Right atrium auricular region (tissue), 2 donors: Measurements from ENCODE around the gene COL7A1. TPM values are rescaled to one million over a fixed set of nuclear protein-coding genes. Genes with fewer than 3 reads are reported as not detected.

Source experiments
- DNase-seq: peaks from one replicate; pipeline ENCODE4 v3.0.0-alpha.2; 2019; ENCODE audit warnings: low spot score
- H3K27ac ChIP-seq, 2 donors: fragments of 200-600 bp; sonication (generic); 1 replicate in 1 of 2; 2 replicates in 1 of 2; pipeline ENCODE4 v1.5.1; 2016 to 2019
- H3K27me3 ChIP-seq, 2 donors: fragments of 200-600 bp; sonication (generic); one replicate each; pipeline versions ENCODE4 v1.5.1 to v1.6.0; 2017 to 2019
- H3K36me3 ChIP-seq: fragments of 200-600 bp; sonication (generic); one replicate; pipeline ENCODE4 v1.5.1; 2016
- H3K4me1 ChIP-seq, 2 donors: fragments of 200-600 bp; sonication (generic); one replicate each; pipeline versions ENCODE4 v1.5.1 to v1.6.0; 2017 to 2019
- H3K4me3 ChIP-seq, 2 donors: fragments of 200-600 bp; sonication (generic); 1 replicate in 1 of 2; 2 replicates in 1 of 2; pipeline ENCODE4 v1.5.1; 2017 to 2019; ENCODE audit warnings: mild to moderate bottlenecking in 1 of 2, moderate library complexity in 1 of 2
- H3K9me3 ChIP-seq, 2 donors: fragments of 200-600 bp; sonication (generic); one replicate each; pipeline ENCODE4 v1.5.1; 2019
- total RNA-seq, 2 donors: library from RNA; depleted of rRNA; stranded (reverse); fragments of >200 nt; gene quantifications; one replicate each; pipeline ENCODE4 v1.1.0, GENCODE V29; 2016
- TF ChIP-seq, protein P1 (sequence below), 2 donors: fragments of 200-600 bp; sonication (generic); IDR thresholded peaks; one replicate each; pipeline ENCODE4 v1.5.1; 2019; ENCODE audit warnings: antibody characterized with exemption in 2 of 2

The COL7A1 gene
- total RNA-seq, 2 donors from 2014 or later: 1.9 to 2.6 TPM

DNA sequence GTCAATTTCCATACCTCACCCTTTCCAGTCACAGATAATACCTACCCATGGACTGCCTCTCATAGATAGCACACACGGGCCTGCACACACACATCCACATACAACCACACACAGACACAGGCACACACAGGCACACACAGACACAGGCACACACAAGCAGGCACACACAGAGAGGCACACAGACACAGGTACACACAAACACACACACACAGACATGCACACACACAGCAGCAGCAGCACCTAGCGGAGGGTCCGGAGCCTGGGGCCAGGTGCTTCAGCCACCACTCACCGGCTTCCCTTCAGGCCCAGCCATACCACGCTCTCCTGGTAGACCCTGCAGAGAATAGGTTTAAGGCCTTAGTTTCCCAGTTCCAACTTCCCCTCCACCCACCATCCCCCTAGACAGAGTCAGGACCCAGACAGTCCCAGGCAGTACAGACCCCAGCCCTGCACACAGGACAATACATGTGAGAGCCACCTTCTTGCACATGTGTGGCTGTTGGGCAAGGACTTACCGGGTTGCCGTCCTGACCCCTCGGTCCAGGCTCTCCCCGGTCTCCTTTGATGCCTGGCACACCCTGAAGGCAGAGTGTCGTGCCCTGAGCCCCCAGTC is 21.1 kb downstream of the COL7A1 start:
- TF ChIP-seq, protein P1, sequence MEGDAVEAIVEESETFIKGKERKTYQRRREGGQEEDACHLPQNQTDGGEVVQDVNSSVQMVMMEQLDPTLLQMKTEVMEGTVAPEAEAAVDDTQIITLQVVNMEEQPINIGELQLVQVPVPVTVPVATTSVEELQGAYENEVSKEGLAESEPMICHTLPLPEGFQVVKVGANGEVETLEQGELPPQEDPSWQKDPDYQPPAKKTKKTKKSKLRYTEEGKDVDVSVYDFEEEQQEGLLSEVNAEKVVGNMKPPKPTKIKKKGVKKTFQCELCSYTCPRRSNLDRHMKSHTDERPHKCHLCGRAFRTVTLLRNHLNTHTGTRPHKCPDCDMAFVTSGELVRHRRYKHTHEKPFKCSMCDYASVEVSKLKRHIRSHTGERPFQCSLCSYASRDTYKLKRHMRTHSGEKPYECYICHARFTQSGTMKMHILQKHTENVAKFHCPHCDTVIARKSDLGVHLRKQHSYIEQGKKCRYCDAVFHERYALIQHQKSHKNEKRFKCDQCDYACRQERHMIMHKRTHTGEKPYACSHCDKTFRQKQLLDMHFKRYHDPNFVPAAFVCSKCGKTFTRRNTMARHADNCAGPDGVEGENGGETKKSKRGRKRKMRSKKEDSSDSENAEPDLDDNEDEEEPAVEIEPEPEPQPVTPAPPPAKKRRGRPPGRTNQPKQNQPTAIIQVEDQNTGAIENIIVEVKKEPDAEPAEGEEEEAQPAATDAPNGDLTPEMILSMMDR (IDR thresholded peaks at IDR 0.05): no peak
- Histone ChIP-seq H3K4me1 (no peaks in the 10 kb centered on the region), H3K27ac (no peak overlapping the region), H3K27me3 (no peaks in the 10 kb centered on the region), H3K4me3 (no peak overlapping the region), H3K9me3 (no peaks in the 10 kb centered on the region), H3K36me3 (no peaks in the 10 kb centered on the region)
- no peak for DNase-seq

DNA sequence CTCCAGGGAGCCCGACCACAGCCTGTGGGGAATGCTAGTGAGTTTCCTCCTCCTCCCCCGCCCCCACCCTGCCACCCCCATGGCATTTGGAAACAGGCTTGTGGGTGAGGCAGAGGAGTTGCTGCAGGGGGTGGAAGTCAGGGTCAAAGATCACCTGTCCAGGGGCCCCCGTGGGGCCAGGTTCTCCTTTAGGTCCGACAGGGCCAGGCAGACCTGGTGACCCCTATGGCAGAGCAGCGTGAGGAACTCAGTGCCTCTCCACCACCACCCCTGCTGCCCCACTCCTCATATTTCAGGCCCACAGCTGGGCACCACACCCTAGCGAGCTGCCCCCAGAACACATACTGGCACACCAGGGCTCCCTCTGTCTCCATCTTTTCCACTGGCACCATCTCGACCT is 22.6 kb downstream of the COL7A1 start:
- no peaks in the 10 kb centered on the region for H3K9me3 ChIP-seq
- H3K27me3 ChIP-seq: no peaks in the 10 kb centered on the region
- H3K4me3 ChIP-seq: no peak overlapping the region
- DNase-seq: no peak
- no peaks in the 10 kb centered on the region for H3K36me3 ChIP-seq
- no peaks in the 10 kb centered on the region for H3K4me1 ChIP-seq
- H3K27ac ChIP-seq: no peak overlapping the region
- TF ChIP-seq, protein P1 (IDR thresholded peaks at IDR 0.05): no peak

DNA sequence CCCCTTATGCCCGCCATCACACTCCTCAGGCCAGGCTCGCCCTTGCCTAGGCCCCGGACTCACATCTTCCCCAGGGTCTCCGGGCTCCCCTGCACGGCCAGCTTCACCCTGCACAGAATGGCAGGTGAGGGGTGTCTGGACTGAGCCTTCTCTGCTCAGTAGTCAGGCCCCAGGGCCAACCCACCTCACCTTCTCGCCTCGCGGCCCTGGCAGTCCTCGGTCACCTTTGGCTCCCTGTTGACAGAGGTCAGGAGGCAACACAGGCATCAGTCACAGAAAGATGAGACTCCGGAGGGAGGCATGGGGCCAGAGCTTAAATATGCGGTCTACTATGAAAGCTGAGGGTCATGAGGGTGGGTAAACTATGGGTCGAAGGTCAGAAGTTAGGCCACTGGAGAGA is 23.2 kb downstream of the COL7A1 start:
- H3K27me3 ChIP-seq: no peaks in the 10 kb centered on the region
- TF ChIP-seq, protein P1 (IDR thresholded peaks at IDR 0.05): no peak
- no peaks in the 10 kb centered on the region for H3K4me1 ChIP-seq
- H3K36me3 ChIP-seq: no peaks in the 10 kb centered on the region
- H3K9me3 ChIP-seq: no peaks in the 10 kb centered on the region
- DNase-seq: no peak
- H3K27ac ChIP-seq: no peak overlapping the region
- no peak overlapping the region for H3K4me3 ChIP-seq

DNA sequence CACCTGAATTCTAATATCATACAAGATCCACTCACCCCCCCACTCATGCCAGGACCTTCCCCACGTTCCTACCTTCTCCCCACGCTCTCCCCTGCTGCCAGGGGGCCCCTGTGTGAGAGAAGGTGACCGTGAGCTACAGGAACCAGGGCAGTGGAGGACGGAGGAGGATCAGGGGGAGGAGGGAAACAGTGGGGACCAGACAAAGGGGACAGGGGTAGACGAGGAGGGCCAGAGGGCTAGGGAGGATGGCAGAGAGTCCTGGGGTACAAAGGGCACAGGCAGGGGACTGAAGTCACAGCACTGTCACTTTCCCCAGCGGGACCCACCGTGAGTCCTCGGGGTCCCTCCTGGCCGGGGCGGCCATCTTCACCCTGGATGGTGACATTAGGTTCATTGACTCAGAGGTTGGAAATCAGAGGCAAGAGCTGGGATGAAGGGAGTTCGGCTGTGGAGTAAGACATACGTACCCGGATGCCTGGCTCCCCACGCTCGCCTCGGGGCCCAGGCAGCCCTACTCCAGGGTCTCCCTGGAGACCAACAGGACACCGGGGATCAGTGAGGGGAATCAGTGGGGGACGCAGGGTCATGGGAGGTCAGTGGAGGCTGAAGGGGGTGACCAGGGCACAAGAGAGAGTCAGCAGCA is 25.2 kb downstream of the COL7A1 start:
- Histone ChIP-seq H3K9me3 (no peaks in the 10 kb centered on the region), H3K36me3 (no peaks in the 10 kb centered on the region), H3K4me1 (no peaks in the 10 kb centered on the region), H3K4me3 (no peak overlapping the region), H3K27ac (no peak overlapping the region), H3K27me3 (no peaks in the 10 kb centered on the region)
- TF ChIP-seq, protein P1 (IDR thresholded peaks at IDR 0.05): no peak
- no peak for DNase-seq

DNA sequence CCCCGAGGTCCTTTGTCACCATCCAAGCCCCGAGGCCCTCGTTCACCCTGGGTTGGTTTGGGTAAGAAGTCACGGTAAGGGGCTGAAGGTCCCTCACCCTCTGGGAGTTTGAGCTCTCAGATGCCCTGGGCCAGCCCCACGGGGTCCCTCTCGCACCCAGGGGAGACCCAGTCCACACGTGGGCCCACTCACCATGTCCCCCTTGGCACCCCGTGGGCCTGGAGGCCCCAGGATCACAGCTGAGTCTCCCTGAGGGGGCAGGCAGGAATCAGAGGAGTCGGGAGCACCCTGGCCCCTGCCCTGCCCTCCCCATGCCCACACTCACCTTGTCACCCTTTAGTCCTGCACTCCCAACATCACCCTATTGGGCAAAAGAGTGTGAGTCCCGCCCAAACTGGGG is 25.7 kb downstream of the COL7A1 start:
- TF ChIP-seq, protein P1 (IDR thresholded peaks at IDR 0.05): no peak
- H3K36me3 ChIP-seq: no peaks in the 10 kb centered on the region
- H3K4me1 ChIP-seq: no peaks in the 10 kb centered on the region
- H3K27ac ChIP-seq: no peak overlapping the region
- no peaks in the 10 kb centered on the region for H3K27me3 ChIP-seq
- no peak overlapping the region for H3K4me3 ChIP-seq
- no peak for DNase-seq
- H3K9me3 ChIP-seq: no peaks in the 10 kb centered on the region

DNA sequence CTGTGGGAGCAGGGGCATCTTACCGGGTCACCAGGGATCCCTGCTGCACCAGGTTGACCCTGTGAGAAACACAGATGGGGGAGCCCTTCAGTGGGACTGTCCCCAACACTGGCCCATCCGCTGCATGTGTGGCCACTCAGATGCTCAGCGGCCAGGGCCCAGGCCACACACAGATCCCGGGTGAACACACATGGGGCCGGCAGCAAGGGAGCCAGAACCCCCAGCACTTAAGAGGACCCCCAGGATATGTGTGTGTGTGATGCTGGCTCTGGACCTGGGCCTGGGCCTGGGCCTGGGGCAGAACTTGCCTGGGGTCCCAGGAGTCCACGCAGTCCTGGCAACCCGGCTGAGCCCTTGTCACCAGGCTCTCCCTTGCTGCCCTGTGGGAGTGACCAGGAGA is 26.7 kb downstream of the COL7A1 start:
- Histone ChIP-seq H3K36me3 (no peaks in the 10 kb centered on the region), H3K27ac (no peak overlapping the region), H3K4me1 (no peaks in the 10 kb centered on the region), H3K9me3 (no peaks in the 10 kb centered on the region), H3K4me3 (no peak overlapping the region), H3K27me3 (no peaks in the 10 kb centered on the region)
- TF ChIP-seq, protein P1 (IDR thresholded peaks at IDR 0.05): no peak
- DNase-seq: no peak
